Mucosa of gallbladder (tissue), 1 donor: ENCODE measurements around the gene TUBB. TPM values are rescaled to one million over a fixed set of nuclear protein-coding genes. Genes with fewer than 3 reads are reported as not detected.
A peak's percentile ranks its signal among the peaks of the same experiment; 100 is the strongest.

Source experiments
- DNase-seq: peaks from one replicate; pipeline ENCODE4 v3.0.0-alpha.2; 2020; ENCODE audit warnings: low spot score
- total RNA-seq: library from RNA; stranded (reverse); gene quantifications from one replicate; pipeline ENCODE4 v1.2.1, GENCODE V29; 2021
- donor health status: DM: no; HTN: no; CAD: no.

The TUBB gene
- total RNA-seq, 1 donor from 2014 or later, result 277 TPM

- DNase-seq, result no peak
These were observed 32.3 kb upstream of the TUBB start for GRCh38 chr6:30687659-30688431.

- DNase-seq, result no peak
These were observed 31.6 kb upstream of the TUBB start for GRCh38 chr6:30688569-30688968.

- no peak for DNase-seq
These were observed 30.9 kb upstream of the TUBB start for GRCh38 chr6:30689022-30689865.

- DNase-seq, result no peak
These were observed 30.2 kb upstream of the TUBB start for GRCh38 chr6:30689985-30690384.

GRCh38 chr6:30690403-30691207 is 29.5 kb upstream of the TUBB start, which contains the start of gene NRM:
Gene NRM (minus strand): TSS chr6:30690984. CDS start chr6:30690974, 10 bp downstream.
- peak; percentile 86 for DNase-seq

- no peak for DNase-seq
These were observed 28.8 kb upstream of the TUBB start for GRCh38 chr6:30691208-30691847.

GRCh38 chr6:30696432-30696831 is 23.7 kb upstream of the TUBB start:
- no peak for DNase-seq

- DNase-seq, result no peak
These were observed 19.8 kb upstream of the TUBB start for GRCh38 chr6:30700340-30700739.

GRCh38 chr6:30703011-30703410 is 17.1 kb upstream of the TUBB start:
- no peak for DNase-seq

GRCh38 chr6:30703821-30704220 is 16.3 kb upstream of the TUBB start:
- DNase-seq, result no peak

GRCh38 chr6:30705620-30706019 is 14.5 kb upstream of the TUBB start:
- DNase-seq, result no peak

- peak; percentile 58 for DNase-seq
These were observed 12.8 kb upstream of the TUBB start for GRCh38 chr6:30707281-30707850.

- DNase-seq, result no peak
These were observed 10.9 kb upstream of the TUBB start for GRCh38 chr6:30709101-30709868.

- DNase-seq, result no peak
These were observed 8.3 kb upstream of the TUBB start for GRCh38 chr6:30711758-30712380.

- no peak for DNase-seq
These were observed 7.7 kb upstream of the TUBB start for GRCh38 chr6:30712441-30712945.

GRCh38 chr6:30714263-30714662 is 5.9 kb upstream of the TUBB start:
- DNase-seq, result no peak

GRCh38 chr6:30716879-30717128 is 3.3 kb upstream of the TUBB start:
- no peak for DNase-seq

GRCh38 chr6:30717129-30717844 is 2.9 kb upstream of the TUBB start, which contains the start of gene MDC1:
Gene MDC1 (minus strand): TSS chr6:30717281. CDS start chr6:30715175, 2,106 bp downstream.
- DNase-seq, result peak; percentile 100
